CD4-positive, alpha-beta T cell treated with Interleukin-4 for 1 hour (primary cell): ENCODE results near the gene PPP1R7.

Source experiments
- DNase-seq, 2 donors: peaks; one replicate each; pipeline ENCODE4 v3.0.0-alpha.2; 2020 to 2022

Gene PPP1R7

DNA sequence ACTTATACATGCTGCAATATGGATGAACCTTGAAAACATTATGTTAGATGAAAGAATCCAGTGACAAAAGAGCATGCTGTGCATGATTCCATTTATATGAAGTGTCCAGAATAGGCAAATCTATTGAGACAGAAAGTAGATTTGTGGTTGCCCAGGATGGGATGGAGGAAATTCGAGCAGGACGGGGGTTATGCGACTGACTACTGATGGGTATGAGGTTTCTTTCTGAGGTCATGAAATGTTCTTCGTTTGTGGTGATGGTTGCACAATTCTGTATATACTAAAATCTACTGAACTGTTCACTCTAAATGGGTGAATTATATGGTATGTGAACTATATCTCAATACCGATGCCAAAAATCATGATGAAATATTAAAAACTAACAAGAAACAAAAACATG lies 29.3 kb upstream of the PPP1R7 start:
- DNase-seq, result no peak

DNA sequence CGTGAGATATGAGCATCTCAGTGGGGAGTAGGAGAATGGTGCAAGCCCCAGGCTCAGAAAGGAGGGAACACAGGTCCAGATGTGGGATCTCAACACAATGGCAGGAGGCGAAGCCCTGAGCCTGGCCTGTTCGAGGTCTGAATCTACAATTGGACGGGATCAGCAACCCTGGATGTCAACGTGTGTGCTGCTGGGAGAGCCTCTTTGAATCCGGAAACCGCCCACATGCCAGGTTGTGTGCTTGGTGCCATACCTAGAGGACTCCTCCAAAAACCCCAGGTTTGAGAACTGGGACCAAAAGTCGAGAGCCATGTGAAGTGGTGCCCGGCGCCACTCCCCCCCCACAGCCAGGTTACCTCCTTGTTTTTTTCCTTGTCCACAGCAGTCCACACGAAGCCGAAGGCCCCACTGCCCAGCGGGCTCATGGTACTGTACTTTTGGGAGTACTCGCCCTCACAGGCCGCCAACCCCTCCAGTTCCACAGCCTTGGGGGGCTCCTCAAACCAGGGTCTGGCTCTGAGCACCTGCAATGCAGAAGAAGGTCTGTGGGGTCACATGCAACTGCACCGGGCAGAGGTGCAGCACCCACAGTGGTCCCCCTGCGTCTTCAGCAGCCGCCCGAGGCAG lies 27.8 kb upstream of the PPP1R7 start:
- no peak for DNase-seq

DNA sequence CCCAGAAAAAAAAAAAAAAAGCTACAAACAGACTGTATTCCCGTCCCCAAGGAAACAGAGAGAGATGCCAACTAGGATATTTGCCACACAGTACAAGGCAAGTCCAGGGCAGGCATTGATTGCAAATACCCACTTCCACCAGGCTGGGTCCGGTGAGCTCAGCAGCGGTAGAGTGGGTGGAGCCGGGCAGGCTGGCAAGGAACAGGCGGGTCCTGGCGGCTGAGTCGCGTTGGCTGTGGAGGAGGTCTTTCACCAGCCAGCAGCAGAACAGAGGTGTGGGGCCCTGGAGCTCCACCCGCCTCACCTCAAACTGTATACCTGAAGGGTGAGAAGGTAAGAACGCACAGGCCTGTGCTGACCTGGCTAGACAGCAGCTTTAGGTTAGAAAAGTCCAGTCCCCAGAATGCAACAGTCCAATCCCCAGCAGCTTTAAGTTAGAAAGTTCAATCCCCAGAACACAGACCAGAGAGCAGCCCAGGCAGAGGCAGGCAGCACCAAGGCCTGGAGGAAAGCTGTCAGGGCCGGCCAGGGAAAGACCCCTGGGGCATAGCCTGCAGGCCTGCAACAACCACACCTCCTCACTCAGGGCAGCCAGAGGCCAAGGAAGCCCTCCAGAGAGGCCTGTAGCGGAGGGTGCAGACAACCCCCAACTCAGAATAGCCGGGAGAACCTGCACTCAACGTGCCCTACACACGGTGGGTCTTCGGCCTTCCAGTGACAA lies 26.3 kb upstream of the PPP1R7 start:
- DNase-seq, result peak; percentile 29 to 66

DNA sequence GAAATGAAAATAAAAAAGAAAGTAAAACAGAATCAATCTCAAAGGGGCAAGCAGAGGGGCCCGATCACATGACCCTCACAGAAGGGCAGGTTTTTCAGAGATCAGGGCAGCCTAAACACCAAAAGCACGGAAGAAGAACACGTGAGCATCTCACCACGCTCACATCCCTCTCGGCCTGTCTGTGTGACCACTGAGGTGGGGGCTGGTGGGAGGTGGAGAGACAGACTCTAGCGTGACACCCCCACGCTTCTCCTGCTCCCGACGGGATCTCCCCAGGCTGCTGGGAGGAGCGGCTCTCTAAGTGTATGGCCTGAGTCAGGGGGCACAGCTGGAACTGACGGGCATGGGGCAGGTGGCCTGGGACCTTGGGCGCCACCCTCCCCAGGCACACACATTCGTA lies 24.6 kb upstream of the PPP1R7 start:
- no peak for DNase-seq

DNA sequence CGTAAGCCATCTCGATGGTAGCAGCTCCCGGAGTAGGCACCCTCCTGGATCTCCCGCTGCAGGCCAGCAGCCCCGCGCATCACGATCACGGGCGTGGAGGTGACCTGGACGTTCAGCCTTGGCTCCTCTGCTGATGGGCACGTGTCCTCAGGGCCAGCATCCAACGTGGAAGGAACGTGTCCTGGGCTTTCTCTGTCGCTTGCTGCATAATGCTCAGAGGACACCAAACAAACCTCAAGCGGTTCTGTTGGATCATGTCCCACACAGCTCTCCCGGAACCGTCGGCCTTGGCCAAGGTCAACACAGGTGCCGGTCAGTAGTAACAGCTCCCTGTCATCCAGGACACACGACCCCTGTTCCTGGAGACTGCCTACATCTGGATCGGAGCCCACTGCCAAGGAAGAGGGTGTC lies 24.1 kb upstream of the PPP1R7 start:
- DNase-seq, result no peak

DNA sequence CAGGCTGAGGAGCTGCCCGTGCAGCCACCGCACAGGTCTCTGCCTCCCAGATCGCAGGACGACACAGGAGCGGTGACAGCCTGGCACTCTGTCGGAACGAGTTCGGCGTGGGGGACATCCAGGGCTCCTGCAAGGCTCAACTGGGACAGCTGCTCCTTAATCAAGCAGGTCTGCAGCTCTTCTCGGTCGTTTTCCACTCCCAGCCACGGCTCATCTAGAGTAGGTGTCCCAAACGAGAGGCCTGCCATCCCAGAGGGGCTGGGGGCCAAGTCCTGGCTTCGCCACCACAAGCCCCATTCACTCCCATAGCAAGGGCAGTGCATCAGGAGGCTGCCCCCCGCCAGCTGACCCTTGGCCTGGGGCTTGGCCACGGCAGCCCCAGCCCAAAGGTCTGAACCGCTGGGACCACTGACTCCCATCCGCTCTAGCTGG lies 23.5 kb upstream of the PPP1R7 start:
- no peak for DNase-seq

DNA sequence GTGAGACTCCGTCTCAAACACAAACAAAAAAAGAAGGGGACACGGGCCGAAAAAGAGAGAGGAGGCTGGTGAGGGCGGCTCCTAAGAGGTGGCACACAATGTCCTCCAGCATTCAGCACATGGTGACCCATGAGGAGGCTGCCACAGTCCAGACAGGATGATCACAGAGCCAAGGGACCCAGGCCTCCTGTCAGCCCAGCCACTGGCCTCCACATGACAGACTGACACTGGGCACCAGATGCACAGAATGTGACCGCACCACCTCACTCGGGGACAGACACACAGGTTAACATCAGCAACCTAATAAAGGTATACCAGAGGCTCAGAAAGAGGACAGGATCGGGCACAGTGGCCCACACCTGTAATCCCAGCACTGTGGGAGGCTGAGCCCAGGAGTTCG lies 22.0 kb upstream of the PPP1R7 start:
- DNase-seq, result no peak

DNA sequence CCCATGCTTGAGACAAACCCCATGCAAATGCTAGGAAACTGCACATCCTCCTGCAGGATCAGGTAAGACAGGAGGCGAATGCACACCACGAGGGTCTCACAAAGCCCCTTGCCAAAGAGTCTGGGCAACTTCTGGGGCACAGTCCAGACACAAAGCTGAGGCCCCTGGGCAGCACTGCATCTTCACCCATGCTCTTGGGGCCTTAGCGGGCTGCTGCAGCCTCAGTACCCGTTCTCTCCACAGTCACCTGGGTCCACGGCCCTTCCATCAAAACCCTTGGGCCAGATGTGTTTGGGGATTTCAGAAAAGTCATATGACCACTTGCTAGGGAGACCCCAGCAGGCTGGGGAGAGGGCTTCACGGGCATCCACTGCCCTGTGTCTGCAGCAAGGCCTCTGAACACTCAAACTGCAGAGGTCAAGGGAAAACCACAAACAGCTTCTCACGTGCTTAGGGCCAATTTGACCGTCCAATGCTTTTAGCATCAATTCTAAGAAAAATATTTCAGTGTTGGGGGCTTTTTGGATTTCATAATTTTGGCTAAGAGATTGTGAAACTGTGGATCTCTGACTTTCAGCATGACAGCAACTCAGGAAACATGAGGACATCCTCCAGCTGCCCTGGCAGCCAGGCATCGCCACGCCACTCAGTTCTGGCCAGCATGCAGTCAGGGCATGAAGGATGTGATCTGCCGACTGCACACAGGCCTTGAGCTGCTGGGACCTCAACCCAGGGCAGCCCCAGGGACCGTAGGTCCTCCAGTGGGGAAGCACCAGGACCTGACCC lies 21.0 kb upstream of the PPP1R7 start:
- no peak for DNase-seq

DNA sequence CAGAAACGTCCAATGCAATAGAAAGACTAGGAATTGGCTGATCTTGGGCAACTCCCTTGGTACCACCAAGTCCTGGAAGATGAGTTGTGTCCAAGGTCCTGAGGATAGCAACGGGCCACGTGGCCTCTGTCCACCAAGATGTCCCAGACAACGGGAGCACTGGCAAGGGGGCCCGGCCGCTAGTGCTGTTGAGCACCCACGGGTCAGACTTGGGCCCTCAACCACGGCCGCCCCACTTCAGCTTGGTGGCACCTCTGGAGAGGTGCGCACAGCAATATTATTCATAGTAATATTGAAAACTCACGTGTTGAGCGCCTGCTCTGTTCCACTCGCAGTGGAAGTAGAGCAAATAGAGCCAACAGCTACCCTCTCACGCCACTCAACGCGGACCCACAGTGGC lies 20.0 kb upstream of the PPP1R7 start:
- DNase-seq, result no peak

DNA sequence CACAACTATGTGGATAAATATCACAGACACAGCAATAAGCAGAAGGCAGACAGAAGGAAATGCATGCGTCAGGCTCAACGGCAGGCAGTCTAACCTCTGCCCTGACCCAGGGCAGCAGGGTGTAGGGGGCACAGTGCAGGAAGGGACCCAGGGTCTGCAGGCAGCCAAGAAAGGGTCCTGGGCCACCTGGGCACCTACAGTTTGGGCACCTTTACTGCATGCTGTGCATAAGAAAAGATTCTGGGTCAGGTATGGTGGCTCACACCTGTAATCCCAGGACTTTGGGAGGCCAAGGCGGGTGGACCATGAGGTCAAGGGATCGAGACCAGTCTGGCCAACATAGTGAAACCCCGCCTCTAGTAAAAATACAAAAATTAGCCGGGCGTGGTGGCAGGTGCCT lies 18.7 kb upstream of the PPP1R7 start:
- DNase-seq, result no peak

DNA sequence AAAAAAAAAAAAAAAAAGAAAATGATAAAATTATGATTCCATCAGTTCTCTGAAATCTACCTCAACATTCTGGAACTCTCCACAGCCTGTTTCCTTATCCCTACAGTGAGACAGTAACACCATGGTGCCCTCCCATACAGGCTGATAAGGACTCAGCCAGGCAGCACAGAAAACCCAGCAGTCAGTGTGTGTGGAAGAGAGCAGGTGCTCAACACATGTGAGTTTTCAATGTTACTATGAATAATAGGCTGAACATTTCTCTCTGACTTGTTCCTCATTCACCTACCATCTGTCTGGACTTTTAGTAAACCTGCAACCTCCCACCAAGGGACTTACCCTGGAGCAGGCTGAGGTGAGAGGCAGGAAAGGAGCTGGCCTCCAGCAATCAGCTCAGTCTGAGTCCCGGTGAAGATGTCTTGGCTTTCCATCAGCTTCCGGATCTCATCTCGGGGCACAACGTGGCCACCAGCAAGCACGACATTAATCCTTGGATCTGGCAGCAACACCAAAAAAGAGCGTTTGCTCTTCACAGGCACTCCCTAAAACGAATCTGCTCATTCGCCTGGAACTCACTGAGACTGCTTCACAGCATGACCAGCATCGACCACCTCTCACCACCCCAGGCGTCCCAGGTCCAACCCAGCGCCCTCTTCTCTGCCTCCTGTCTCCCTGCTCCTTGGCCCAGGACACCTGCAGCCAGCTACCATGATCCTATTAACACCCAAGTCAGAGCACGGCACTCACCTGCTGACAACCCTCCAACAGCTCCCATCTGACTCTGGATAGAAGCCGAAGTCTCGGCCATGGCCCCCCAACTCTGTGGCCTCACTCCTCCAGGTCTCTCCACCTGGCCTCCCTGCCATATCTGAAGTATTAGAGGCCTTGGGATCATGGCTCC lies 17.5 kb upstream of the PPP1R7 start:
- no peak for DNase-seq

DNA sequence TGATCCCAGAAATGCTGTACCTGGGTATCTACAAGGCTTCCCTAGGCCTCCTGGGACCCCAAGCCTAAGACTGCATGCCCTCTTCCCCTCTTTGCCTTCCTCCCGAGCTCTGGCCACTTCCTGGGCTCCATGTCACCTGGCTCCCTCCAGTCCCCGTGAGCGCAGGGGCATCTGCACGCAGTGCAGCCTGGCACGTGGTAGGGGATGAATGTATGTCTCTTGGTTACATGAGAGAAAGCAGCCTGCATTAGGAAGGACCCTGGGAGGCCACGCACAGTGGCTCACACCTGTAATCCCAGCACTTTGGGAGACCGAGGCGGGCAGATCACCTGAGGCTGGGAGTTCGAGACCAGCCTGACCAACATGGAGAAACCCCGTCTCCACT lies 16.8 kb upstream of the PPP1R7 start:
- no peak for DNase-seq

DNA sequence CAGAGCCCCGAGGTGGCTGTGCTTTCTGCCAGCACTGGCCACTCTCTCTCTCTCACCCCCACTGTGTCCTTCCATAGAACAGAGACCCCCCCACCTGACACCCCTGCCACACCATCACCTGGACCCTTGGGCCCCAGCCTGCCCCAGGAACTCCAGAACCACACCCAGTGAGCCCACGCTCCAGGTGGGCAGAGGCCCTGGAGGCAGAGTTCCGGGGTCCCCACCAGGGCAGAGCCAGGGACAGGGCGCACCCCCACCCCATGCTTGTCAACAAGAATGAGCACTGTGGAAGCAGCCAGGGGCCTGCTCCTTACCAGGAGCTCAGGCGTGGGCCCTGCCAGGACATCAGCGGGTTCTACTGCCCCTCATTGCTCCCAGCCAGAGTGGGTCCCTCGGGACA lies 15.6 kb upstream of the PPP1R7 start:
- DNase-seq, result no peak

DNA sequence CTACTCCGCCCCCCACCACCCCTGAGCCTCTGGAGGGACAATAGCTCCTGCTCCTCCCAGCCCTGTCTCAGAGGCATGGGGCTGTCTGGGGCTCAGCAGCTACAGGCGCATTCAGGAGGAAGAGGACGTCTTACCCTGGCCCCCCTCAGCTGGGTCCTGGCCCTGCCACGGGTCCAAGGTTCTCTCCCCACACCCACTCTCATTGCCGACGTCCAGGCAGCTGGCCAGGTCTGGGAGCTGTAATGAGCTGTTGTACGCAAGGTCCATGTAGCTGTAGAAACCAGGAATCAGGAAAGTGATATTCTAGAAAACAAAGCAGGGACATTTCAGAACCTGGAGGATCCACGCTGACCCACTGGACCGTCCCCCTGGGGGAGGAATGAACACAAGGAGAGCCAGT lies 14.5 kb upstream of the PPP1R7 start:
- no peak for DNase-seq

DNA sequence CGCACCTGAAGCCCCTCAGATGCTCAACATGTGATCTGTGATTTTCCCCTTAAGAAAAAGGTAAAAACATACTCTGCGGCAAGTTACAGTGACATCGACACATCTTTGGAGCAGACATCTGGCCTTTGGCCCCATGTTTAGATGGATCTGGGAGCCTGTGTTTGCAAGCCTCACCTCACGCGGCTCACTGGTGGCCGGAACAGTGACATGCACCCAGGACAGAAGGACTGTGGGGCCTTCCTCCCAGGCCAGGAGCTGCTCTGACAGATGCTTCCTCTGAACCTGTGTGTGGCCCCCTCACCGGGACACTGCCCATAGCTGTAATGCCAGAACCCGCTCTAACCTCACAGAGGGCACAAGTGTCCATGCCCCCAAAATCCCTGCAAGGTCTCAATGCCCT lies 14.1 kb upstream of the PPP1R7 start:
- DNase-seq, result no peak

DNA sequence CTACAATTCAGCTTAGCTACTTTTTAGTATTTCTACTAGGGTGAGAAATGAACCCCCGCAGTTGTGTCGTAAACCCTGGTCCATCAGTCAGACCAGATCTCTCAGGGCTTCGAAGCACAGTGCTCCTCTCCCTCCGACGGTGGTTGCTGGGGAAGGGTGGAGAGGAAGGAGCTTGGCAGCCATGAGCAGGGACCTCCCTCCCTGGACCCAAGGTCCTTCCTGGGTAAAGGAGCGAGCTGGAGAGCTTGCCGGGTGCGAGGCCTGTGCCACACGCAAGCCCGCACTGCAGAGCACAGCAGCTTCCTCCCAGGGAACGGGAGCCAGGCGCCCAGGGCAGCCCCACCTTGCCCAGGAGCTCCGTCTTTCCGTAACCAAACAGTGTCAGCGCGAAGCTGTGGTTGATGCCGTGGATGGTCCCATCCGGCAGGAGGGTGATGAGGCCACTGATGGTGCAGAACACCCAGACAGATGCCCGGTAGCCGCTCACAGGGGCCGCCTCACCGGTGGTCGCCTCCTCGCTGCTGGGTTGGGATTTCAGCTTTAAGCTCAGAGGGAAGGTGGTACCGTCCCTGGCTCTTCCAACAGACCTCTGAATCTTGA lies 13.5 kb upstream of the PPP1R7 start:
- DNase-seq, result no peak

DNA sequence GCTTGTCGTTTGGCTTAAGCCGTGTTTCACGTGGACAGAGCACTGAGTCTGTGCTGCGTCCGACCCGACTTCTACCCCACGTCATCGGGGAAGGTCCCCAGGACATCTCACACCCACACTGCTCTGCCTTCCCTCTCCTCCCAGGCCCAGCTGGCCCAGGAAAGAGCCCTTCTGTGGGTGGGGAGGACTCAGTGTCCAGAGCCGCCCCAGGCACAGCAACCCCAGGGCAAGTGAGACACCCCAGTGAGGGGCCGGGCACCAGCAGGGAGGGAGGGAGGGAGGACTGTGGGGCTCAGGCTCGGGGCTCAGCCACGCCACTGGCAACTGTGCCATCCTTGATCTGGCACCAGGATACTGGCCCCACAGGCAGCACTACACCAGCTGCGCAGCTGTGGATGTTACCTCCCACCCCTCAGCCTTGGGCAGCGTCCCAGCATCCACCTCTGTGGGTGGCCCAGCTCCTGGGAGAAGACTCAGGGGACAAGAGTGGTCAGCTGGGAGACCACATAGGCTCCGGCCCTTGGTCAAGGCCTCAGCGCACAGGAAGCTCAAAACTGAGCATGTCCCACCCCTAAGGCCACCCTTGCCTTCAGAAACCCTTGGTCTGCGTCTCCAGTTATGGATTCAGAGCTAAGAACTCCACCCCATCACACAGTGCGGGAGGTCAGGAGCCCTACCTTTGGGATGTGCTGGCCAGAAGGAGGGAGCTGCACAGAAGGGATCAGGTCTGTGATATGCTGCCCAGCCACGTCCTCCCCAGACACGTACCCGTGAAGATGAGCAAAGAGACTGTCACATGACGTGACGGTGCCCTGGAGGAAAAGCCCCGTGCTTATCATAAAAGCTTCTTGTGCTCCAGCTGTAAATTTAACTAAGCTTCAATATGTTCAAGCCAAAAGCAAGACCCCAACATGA lies 12.7 kb upstream of the PPP1R7 start:
- no peak for DNase-seq

DNA sequence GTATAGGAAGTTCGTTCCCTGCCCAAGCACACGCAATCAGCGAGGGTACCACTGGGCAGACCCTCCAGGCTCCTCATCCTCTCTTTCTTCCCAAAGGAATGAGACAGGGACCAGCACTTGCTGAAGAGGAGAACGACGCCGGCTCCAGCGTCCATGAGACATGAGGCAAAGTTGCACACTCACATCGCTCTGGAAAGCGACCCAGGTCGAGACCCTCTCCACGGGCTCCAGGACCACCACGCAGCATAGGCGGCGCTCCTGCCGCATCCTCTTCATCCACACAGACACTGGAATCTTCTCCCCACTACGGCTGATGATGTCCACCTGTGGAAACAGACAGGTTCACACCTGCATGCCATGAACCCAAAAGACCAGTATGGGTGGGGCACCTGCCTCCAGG lies 11.8 kb upstream of the PPP1R7 start:
- DNase-seq, result no peak

DNA sequence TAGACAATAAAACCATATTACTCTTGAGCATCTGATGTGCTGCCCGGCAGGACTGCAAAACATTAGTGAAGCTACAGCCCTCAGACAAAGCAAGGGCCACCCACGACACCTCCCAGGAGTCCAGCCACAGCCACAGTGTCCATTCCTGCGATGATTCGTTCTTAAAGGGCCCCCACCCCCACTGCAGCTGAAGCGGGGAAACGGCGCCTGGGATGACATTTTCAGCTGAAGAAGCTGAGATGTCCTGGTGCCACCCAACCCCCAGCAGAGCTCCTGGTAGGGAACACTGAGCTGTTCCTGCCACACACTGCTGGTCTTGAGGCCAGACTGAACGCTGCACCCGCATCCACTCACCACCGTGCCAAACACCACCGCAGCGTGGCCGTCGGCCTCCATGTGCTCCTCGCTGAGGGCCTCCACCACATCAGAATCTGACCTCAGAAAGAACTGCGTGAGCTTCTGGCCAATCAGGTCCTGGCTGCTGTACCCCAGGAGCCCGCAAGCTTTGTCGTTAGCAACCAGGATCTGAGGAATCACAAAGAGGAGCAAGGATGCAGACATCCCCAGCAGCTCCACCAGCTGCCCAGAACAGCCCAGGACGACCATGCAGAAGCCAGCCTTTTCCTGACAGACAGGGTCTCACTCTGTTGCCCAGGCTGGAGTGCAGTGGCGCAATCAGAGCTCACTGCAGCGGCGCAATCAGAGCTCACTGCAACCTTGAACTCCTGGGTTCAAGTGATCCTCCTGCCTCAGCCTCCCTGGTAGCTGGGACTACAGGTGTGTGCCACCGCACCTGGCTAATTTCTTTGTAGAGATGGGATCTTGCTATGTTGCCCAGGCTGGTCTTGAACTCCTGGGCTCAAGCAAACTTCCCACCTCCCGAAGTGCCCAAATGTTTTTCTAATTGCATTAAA lies 10.5 kb upstream of the PPP1R7 start:
- no peak for DNase-seq

DNA sequence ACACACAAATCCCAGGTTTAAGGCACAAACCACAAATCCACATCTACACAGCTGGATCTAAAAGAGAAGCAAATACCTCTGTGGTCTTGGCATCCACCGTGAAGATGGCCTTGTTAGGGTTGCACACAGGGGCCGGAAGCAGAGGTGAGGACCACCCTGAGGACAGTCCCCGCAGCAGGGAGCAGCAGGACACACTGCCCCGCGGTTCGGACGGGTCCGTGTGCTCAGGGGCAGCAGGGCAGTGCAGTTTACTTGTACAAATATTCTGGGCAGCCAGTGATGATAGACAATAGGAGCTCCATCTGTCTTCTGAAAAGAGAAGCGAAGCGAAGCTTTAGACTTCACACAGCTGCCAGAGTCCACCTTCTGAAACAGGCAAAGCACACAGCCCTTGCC lies 9.8 kb upstream of the PPP1R7 start:
- no peak for DNase-seq
